ENCODE data around the gene PLA2G5. TPM values are rescaled to one million over a fixed set of nuclear protein-coding genes. Genes with fewer than 3 reads are reported as not detected.
A peak's percentile ranks its signal among the peaks of the same experiment; 100 is the strongest.

The PLA2G5 gene
- total and polyA plus RNA-seq, 11 donors = 25.6 to 102 (median 43.9) TPM

DNA sequence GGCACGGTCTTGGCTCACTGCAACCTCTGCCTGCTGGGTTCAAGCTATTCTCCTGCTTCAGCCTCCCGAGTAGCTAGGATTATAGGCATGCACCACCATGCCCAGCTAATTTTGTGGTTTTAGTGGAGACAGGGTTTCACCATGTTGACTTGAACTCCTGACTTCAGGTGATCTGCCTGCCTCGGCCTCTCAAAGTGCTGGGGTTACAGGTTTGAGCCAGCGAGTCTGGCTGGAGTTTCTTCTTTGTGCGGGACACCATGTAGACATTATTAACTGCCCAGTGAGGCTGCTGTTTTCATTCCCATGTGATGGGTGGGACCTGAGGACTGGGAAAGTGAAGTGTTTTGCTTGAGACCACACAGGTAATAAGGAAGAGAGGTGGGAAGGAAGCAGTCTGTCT is 23.3 kb downstream of the PLA2G5 start:
- 77 to 87% (median 86%) methylated on average over 5 of the region's 5 CpGs for WGBS, 4 donors
- DNase-seq (peak in 1 of 5 donors; percentile 9), ATAC-seq (no peak)
- Histone ChIP-seq H3K27ac (peak overlapping the region in 10 of 12 donors; percentile 46 to 85 (median 63)), H3K9me3 (peaks cover 0 to 13% (median 0%) of the 10 kb centered on the region in 12 donors), H3K4me3 (no peak overlapping the region), H3K36me3 (peaks cover 0 to 37% (median 26%) of the 10 kb centered on the region in 9 donors), H3K4me1 (peaks cover 0 to 16% (median 0%) of the 10 kb centered on the region in 12 donors), H3K27me3 (no peaks in the 10 kb centered on the region)
- TF ChIP-seq CTCF (IDR thresholded peaks at IDR 0.05) (no peak), POLR2A (IDR thresholded peaks at IDR 0.05) (no peak)
- intact Hi-C loops (cut with DNase I) = loop anchor here in 3 of 10 donors (5.0 to 10.0 kb wide), 3 partner anchors 111 to 401 kb away; partner anchors contain the start of gene PLA2G2A (in 1 of the 3)

DNA sequence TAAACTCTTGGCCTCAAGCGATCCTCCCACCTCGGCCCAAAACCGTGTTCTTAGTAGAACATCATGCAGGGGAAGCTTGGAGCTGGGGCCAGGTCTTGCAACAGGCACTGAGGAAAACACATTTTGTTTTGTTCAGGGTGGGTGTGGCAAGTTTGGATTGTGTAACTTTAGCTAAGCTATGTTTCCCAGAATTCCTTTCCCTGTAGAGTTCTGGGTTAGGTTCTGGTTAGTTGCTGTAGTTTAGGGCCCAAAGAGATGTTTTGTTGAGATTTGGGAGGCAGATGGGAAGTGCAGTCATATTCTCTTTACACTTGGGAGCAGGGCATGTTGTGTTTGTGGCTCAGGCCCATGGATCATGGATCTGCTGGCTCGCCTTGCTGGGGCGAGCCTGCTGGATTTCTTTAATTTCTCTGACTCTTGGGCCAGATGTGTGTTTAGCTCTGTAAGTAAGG is 24.0 kb downstream of the PLA2G5 start:
- DNase-seq (peak in 4 of 5 donors; percentile 39 to 85 (median 70)), ATAC-seq (peak; percentile 74 to 91 (median 80))
- intact Hi-C loops (cut with DNase I) = loop anchor here in 3 of 10 donors (5.0 to 10.0 kb wide), 3 partner anchors 112 to 401 kb away; partner anchors contain the start of gene PLA2G2A (in 1 of the 3)
- TF ChIP-seq CTCF (IDR thresholded peaks at IDR 0.05) (no peak), POLR2A (IDR thresholded peaks at IDR 0.05) (no peak)
- Histone ChIP-seq H3K36me3 (peaks cover 0 to 30% (median 20%) of the 10 kb centered on the region in 9 donors), H3K9me3 (peaks cover 0 to 13% (median 0%) of the 10 kb centered on the region in 12 donors), H3K27me3 (no peaks in the 10 kb centered on the region), H3K27ac (peak overlapping the region; percentile 18 to 85 (median 63)), H3K4me3 (no peak overlapping the region), H3K4me1 (peaks cover 0 to 16% (median 0%) of the 10 kb centered on the region in 12 donors)
- WGBS, 4 donors = 68 to 73% (median 71%) methylated on average over 5 of the region's 5 CpGs

DNA sequence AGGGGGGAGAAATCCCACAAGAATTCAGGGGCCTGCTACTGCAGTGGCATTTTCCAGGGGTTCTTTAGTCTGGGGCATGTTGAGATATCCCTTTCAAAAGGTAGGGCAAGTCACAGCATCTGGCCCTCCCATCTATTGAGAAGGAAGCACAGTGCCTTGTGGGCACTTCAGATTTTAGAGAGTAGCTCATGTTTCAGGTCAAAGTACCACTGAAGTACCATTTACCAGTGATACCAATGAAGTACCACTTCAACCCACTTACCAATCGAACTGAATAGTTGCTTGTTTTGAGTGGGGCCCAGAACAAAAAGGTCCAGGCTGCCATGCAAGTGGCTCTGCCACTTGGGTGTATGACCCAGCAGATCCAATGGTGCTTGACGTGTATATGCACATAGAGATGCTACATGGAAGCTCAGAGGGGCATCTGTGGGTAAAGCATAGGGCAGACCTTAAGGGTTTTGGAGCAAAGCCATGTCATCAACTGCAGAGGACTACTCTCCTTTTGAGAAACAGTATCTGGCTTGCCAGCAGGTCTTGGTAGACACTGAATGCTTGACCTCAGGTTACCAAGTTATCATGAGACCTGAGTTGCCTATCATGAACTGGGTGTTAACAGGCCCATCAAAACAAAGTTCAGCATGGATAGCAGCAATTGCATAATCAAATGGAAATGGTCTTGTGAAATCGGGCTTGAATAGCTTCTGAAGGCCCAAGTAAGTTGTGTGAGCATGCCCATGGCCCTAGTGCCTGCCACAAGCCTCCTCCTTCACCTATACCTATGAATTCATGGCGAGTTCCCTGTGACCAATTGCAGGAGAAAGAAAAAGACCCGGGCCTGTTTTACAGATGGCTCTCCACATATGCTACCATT is 25.8 kb downstream of the PLA2G5 start:
- Histone ChIP-seq H3K36me3 (peaks cover 0 to 13% (median 6%) of the 10 kb centered on the region in 9 donors), H3K9me3 (peaks cover 0 to 13% (median 0%) of the 10 kb centered on the region in 12 donors), H3K27ac (peak overlapping the region in 2 of 12 donors; percentile 64 to 80), H3K4me3 (no peak overlapping the region), H3K4me1 (peaks cover 0 to 17% (median 0%) of the 10 kb centered on the region in 12 donors), H3K27me3 (no peaks in the 10 kb centered on the region)
- ATAC-seq (no peak), DNase-seq (peak in 1 of 5 donors; percentile 4)
- no peak for TF ChIP-seq POLR2A (IDR thresholded peaks at IDR 0.05)
- no peak for TF ChIP-seq CTCF (IDR thresholded peaks at IDR 0.05)
- intact Hi-C loops (cut with DNase I) = loop anchor here in 2 of 10 donors (10.0 kb wide), 2 partner anchors 121 to 399 kb away; partner anchors contain the start of gene PLA2G2A (in 1 of the 2)
- WGBS, 4 donors = 68 to 76% (median 73%) methylated on average over 5 of the region's 5 CpGs
